ENCODE measurements around the gene OBSL1. TPM values are rescaled to one million over a fixed set of nuclear protein-coding genes. Genes with fewer than 3 reads are reported as not detected.

Gene OBSL1
- total and polyA plus RNA-seq, 2 of the 4 experiments (the other 2 are of a cell fraction) = 21.5 to 51.2 TPM

DNA sequence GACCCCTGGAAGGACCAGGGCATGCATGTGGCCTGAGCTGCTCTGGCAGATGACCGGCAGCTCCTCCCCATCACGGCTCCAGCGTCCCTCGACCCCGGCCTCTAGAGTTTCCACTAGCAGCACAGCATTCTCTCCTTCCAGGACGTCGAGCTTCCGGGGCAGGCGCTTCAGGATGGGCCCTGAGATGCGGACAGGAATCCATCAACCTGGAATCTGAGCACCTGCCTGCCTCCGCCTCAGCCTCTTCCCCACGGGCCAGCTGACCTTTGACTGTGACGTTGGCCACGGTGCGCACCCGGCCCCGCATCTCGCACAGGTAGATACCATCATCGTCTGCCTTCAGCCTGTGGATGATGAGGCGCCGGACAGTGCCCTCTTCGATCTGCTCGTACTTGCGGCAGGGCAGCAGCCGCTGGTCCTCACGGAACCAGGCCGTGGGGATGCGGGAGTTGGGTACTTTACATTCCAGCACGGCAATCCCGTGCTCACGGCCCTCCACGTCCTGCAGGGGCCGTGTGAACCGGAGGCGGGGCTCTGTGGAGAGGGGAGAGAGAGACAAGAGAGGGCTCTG, 3.5 kb downstream of the OBSL1 start:
- Histone ChIP-seq H3K56ac (ENCODE audit: extremely low read depth, insufficient read depth, low read length) (no peak overlapping the region), H2AFZ (replicated peaks; ENCODE audit: low read length, poor library complexity) (peak overlapping the region; percentile 15), H3K4me2 (ENCODE audit: low read depth, low read length) (no peak overlapping the region), H3K27me3 (ENCODE audit: control insufficient read depth, insufficient read depth, low read length) (no peaks in the 10 kb centered on the region; the same call in 1 of the 2 replicates), H2BK15ac (ENCODE audit: low read depth, low read length) (no peak overlapping the region), H2AK5ac (ENCODE audit: low read depth, low read length) (no peak overlapping the region), H3K4me1 (ENCODE audit: control insufficient read depth, insufficient read depth, low read length) (peaks cover 10% of the 10 kb centered on the region), H2BK20ac (ENCODE audit: low read depth, low read length) (no peak overlapping the region), H4K20me1 (ENCODE audit: insufficient read depth, low read length) (peaks cover 8% of the 10 kb centered on the region; the same call in 1 of the 2 replicates), H2BK5ac (ENCODE audit: low read depth, low read length, poor library complexity, severe bottlenecking) (no peak overlapping the region), H3K18ac (ENCODE audit: low read depth, low read length) (no peak overlapping the region), H3K4me3 (ENCODE audit: insufficient read depth, low read depth, low read length) (no peak overlapping the region), H3K9me3 (ENCODE audit: control insufficient read depth, insufficient read depth, low read length) (no peaks in the 10 kb centered on the region), H3K9ac (ENCODE audit: low read depth, low read length) (no peak overlapping the region), H3K23ac (ENCODE audit: low read depth, low read length) (no peak overlapping the region), H3K14ac (replicated peaks; ENCODE audit: low read depth, low read length) (no peak overlapping the region), H4K91ac (ENCODE audit: insufficient read depth, low read depth, low read length) (no peak overlapping the region), H3K36me3 (ENCODE audit: control insufficient read depth, insufficient read depth, low read length) (peaks cover 26% of the 10 kb centered on the region), H2AK9ac (replicated peaks; ENCODE audit: low read depth, low read length, poor library complexity) (no peak overlapping the region), H4K8ac (ENCODE audit: low read depth in 2 of 2, low read length in 2 of 2) (no peak overlapping the region), H3K9me1 (ENCODE audit: insufficient read depth, low read length) (peaks cover 8% of the 10 kb centered on the region; the same call in 1 of the 2 replicates), H3K4ac (ENCODE audit: low read depth, low read length) (no peak overlapping the region), H4K5ac (ENCODE audit: low read depth, low read length) (no peak overlapping the region), H3K27ac (ENCODE audit: insufficient read depth, low read length) (no peak overlapping the region), H2BK120ac (ENCODE audit: low read depth, low read length) (no peak overlapping the region), H3K79me1 (ENCODE audit: low read depth in 1 of 2, low read length in 2 of 2) (peaks cover 11 to 18% of the 10 kb centered on the region in 2 experiments)
- ATAC-seq (ENCODE audit: low read depth) (no peak), DNase-seq (no peak)
- POLR2A ChIA-PET (ENCODE audit: unreplicated experiment) = no interaction called here
- TF ChIP-seq BHLHE40 (IDR thresholded peaks at IDR 0.05; ENCODE audit: low read depth, low read length) = no peak
- TF ChIP-seq RFX5 (IDR thresholded peaks at IDR 0.05; ENCODE audit: low read depth, low read length) = no peak
- TF ChIP-seq, protein P1, sequence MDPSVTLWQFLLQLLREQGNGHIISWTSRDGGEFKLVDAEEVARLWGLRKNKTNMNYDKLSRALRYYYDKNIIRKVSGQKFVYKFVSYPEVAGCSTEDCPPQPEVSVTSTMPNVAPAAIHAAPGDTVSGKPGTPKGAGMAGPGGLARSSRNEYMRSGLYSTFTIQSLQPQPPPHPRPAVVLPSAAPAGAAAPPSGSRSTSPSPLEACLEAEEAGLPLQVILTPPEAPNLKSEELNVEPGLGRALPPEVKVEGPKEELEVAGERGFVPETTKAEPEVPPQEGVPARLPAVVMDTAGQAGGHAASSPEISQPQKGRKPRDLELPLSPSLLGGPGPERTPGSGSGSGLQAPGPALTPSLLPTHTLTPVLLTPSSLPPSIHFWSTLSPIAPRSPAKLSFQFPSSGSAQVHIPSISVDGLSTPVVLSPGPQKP (IDR thresholded peaks at IDR 0.05; ENCODE audit: borderline replicate concordance, low read depth, low read length) = no peak
- TF ChIP-seq MXI1 (IDR thresholded peaks at IDR 0.05; ENCODE audit: borderline replicate concordance, low read depth, low read length) = no peak
- TF ChIP-seq CHD1 (IDR thresholded peaks at IDR 0.05; ENCODE audit: low read depth, low read length) = no peak
- CTCF ChIA-PET = no interaction called here
- dilution Hi-C loops (cut with HindIII; ENCODE audit: low sequenced_read_pairs, unreplicated experiment) = no loop called here
- WGBS, 2 experiments (ENCODE audit: extremely low coverage in 2 of 2, insufficient read length in 1 of 2) = 91% methylated on average over 25 of the region's 35 CpGs; no CpG with 5 or more reads in 1 of the 2 experiments
- intact Hi-C loops (cut with micrococcal nuclease) = no loop called here
- no TSS peak for BruUV-seq (replicated peaks)
- in situ Hi-C loops (cut with MboI; ENCODE audit: low sequenced_read_pairs) = no loop called here
